ENCODE measurements around the gene FGF14. TPM values are rescaled to one million over a fixed set of nuclear protein-coding genes. Genes with fewer than 3 reads are reported as not detected.

FGF14 gene
- total and polyA plus RNA-seq, 2 donors (not counting 1 experiment from before 2014, with no cell fraction given): under 0.01 TPM; not detected in 1

DNA sequence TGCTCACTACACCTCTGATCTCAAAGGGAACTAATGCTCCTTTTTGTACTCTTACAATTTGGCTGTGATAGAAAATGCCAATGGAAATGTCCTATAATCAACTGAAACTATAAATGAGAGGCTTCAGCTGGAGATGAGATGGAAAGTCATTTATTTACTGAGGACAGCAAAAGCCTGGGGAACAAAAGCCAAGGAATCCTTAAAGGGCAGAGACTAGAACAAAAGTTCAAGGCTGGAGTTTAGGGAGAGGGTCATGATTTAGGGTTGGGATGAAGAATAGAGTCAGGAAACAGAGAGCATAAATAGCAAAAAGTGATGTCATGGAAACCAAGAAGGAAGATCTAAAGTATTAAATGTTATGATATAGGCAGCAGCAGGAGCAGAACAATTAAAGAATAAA is 401.1 kb downstream of the FGF14 start:
- Histone ChIP-seq H3K9me3 (ENCODE audit: control extremely low read depth in 1 of 3, control insufficient read depth in 2 of 3, insufficient read depth in 1 of 3, low read length in 2 of 3) (no peaks in the 10 kb centered on the region), H3K4me3 (ENCODE audit: control extremely low read depth in 1 of 5, extremely low read depth in 1 of 5, insufficient read depth in 1 of 5, low read depth in 2 of 5, low read length in 4 of 5) (no peak overlapping the region), H3K4me2 (replicated peaks; ENCODE audit: low read depth, low read length, poor library complexity, severe bottlenecking) (no peak overlapping the region), H3K4me1 (ENCODE audit: control insufficient read depth in 2 of 2, insufficient read depth in 2 of 2, low read length in 2 of 2) (no peaks in the 10 kb centered on the region), H3K27ac (ENCODE audit: low read length in 2 of 2) (no peak overlapping the region), H2AFZ (ENCODE audit: insufficient read depth, low read depth, low read length, poor library complexity, severe bottlenecking) (no peak overlapping the region), H4K20me1 (ENCODE audit: control insufficient read depth, insufficient read depth, low read length, poor library complexity, severe bottlenecking) (no peaks in the 10 kb centered on the region), H3K79me2 (ENCODE audit: control insufficient read depth, insufficient read depth, low read length) (no peaks in the 10 kb centered on the region), H3K27me3 (replicated peaks in 1 of 4; ENCODE audit: control extremely low read depth in 1 of 4, control insufficient read depth in 3 of 4, insufficient read depth in 4 of 4, low read length in 3 of 4) (no peaks in the 10 kb centered on the region), H3K9ac (ENCODE audit: low read length) (no peak overlapping the region), H3K36me3 (replicated peaks in 1 of 2; ENCODE audit: control extremely low read depth in 1 of 2, control insufficient read depth in 1 of 2, extremely low read depth in 1 of 2, insufficient read depth in 2 of 2, low read length in 1 of 2) (no peaks in the 10 kb centered on the region)
- ATAC-seq (ENCODE audit: low read depth): no peak
- no peaks in the 10 kb centered on the region for H3K9me3 Mint-ChIP-seq (ENCODE audit: insufficient read depth)
- no peaks in the 10 kb centered on the region for H3K4me1 Mint-ChIP-seq
- H3K4me3 Mint-ChIP-seq: no peak overlapping the region
- TF ChIP-seq, protein P1, sequence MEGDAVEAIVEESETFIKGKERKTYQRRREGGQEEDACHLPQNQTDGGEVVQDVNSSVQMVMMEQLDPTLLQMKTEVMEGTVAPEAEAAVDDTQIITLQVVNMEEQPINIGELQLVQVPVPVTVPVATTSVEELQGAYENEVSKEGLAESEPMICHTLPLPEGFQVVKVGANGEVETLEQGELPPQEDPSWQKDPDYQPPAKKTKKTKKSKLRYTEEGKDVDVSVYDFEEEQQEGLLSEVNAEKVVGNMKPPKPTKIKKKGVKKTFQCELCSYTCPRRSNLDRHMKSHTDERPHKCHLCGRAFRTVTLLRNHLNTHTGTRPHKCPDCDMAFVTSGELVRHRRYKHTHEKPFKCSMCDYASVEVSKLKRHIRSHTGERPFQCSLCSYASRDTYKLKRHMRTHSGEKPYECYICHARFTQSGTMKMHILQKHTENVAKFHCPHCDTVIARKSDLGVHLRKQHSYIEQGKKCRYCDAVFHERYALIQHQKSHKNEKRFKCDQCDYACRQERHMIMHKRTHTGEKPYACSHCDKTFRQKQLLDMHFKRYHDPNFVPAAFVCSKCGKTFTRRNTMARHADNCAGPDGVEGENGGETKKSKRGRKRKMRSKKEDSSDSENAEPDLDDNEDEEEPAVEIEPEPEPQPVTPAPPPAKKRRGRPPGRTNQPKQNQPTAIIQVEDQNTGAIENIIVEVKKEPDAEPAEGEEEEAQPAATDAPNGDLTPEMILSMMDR (IDR thresholded peaks at IDR 0.05): no peak
- no peak for TF ChIP-seq EZH2 (IDR thresholded peaks at IDR 0.05; ENCODE audit: borderline replicate concordance, insufficient read depth, low read depth, low read length, poor library complexity, severe bottlenecking)
- DNase-seq: no peak
- no peaks in the 10 kb centered on the region for H3K27me3 Mint-ChIP-seq
- no peak overlapping the region for H3K27ac Mint-ChIP-seq
- POLR2A ChIA-PET: no interaction called here
- CTCF ChIA-PET: no interaction called here
- intact Hi-C loops (cut with micrococcal nuclease): no loop called here

DNA sequence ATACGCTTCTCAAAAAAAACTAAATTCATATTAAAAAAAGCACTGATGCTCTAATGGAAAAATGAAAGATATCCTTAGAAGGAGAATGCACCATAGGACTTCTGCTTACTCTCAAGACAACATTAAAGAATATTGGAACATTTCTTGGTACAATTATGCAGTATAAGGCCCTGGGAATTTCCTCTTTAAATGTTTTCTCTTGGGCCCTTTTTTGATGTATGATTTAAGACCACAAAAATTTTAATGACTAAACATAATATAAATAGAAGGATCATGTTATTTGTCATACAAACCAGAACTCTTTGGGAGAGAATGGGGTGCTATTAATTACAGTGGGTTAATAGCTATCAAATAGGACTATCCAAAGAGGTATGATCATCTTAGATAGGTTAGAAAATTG is 403.7 kb downstream of the FGF14 start:
- Mint-ChIP-seq H3K27ac (no peak overlapping the region), H3K4me1 (no peaks in the 10 kb centered on the region), H3K9me3 (ENCODE audit: insufficient read depth) (no peaks in the 10 kb centered on the region), H3K4me3 (no peak overlapping the region), H3K27me3 (no peaks in the 10 kb centered on the region)
- no peaks in the 10 kb centered on the region for H3K4me1 ChIP-seq (ENCODE audit: control insufficient read depth in 2 of 2, insufficient read depth in 2 of 2, low read length in 2 of 2)
- no CpG with 5 or more reads among the region's 1 CpG for WGBS (ENCODE audit: insufficient coverage)
- H2AFZ ChIP-seq (ENCODE audit: insufficient read depth, low read depth, low read length, poor library complexity, severe bottlenecking): no peak overlapping the region
- H3K4me2 ChIP-seq (replicated peaks; ENCODE audit: low read depth, low read length, poor library complexity, severe bottlenecking): no peak overlapping the region
- H3K9me3 ChIP-seq (ENCODE audit: control extremely low read depth in 1 of 3, control insufficient read depth in 2 of 3, insufficient read depth in 1 of 3, low read length in 2 of 3): no peaks in the 10 kb centered on the region
- CTCF ChIA-PET: no interaction called here
- no peaks in the 10 kb centered on the region for H3K79me2 ChIP-seq (ENCODE audit: control insufficient read depth, insufficient read depth, low read length)
- no peak overlapping the region for H3K9ac ChIP-seq (ENCODE audit: low read length)
- ATAC-seq (ENCODE audit: low read depth) (no peak), DNase-seq (no peak)
- H3K4me3 ChIP-seq (ENCODE audit: control extremely low read depth in 1 of 5, extremely low read depth in 1 of 5, insufficient read depth in 1 of 5, low read depth in 2 of 5, low read length in 4 of 5): no peak overlapping the region
- intact Hi-C loops (cut with micrococcal nuclease): no loop called here
- H3K36me3 ChIP-seq (replicated peaks in 1 of 2; ENCODE audit: control extremely low read depth in 1 of 2, control insufficient read depth in 1 of 2, extremely low read depth in 1 of 2, insufficient read depth in 2 of 2, low read length in 1 of 2): no peaks in the 10 kb centered on the region
- no peak overlapping the region for H3K27ac ChIP-seq (ENCODE audit: low read length in 2 of 2)
- TF ChIP-seq EZH2 (IDR thresholded peaks at IDR 0.05; ENCODE audit: borderline replicate concordance, insufficient read depth, low read depth, low read length, poor library complexity, severe bottlenecking): no peak
- TF ChIP-seq, protein P1 (IDR thresholded peaks at IDR 0.05): no peak
- POLR2A ChIA-PET: no interaction called here
- H4K20me1 ChIP-seq (ENCODE audit: control insufficient read depth, insufficient read depth, low read length, poor library complexity, severe bottlenecking): no peaks in the 10 kb centered on the region
- H3K27me3 ChIP-seq (replicated peaks in 1 of 4; ENCODE audit: control extremely low read depth in 1 of 4, control insufficient read depth in 3 of 4, insufficient read depth in 4 of 4, low read length in 3 of 4): no peaks in the 10 kb centered on the region

Data from B cell (primary cell).